HepG2 (cell line): ENCODE results near the gene PTPRM. TPM values are rescaled to one million over a fixed set of nuclear protein-coding genes. Genes with fewer than 3 reads are reported as not detected.

ENCODE experiments used
- PPARG ChIP-seq: conservative IDR thresholded peaks from 2 replicates; pipeline ENCODE4 v1.6.1; 2016; ENCODE audit warnings: missing biosample characterization, missing genetic modification reagents
- SOX13 ChIP-seq, 3 experiments: fragments of 450-650 bp in 1 of 3; sonication (generic) in 1 of 3; formaldehyde crosslinking in 1 of 3; IDR thresholded peaks in 2 of 3; conservative IDR thresholded peaks in 1 of 3; 2 replicates each; pipeline versions ENCODE4 v1.5.0 to v1.6.1; 2016 to 2020; ENCODE audit warnings: antibody characterized with exemption in 1 of 3, mild to moderate bottlenecking in 1 of 3, missing compliant biosample characterization in 1 of 3, missing genetic modification reagents in 1 of 3, moderate library complexity in 1 of 3
- XBP1 ChIP-seq: sonication (generic); formaldehyde crosslinking; IDR thresholded peaks from 2 replicates; pipeline ENCODE4 v1.5.0; 2020; ENCODE audit warnings: missing genetic modification reagents
- ZMAT3 ChIP-seq: sonication (generic); formaldehyde crosslinking; conservative IDR thresholded peaks from 2 replicates; pipeline ENCODE4 v1.7.0; 2021; ENCODE audit warnings: missing genetic modification reagents
- ZNF121 ChIP-seq: sonication (generic); formaldehyde crosslinking; IDR thresholded peaks from 2 replicates; pipeline ENCODE4 v1.5.0; 2020; ENCODE audit warnings: mild to moderate bottlenecking, missing genetic modification reagents
- ZNF891 ChIP-seq: sonication (generic); formaldehyde crosslinking; IDR thresholded peaks from 2 replicates; pipeline ENCODE4 v1.5.0; 2020; ENCODE audit warnings: mild to moderate bottlenecking, missing genetic modification reagents
- polyA plus RNA-seq, 8 experiments: library from polyadenylated mRNA; depleted of rRNA in 3 of 8; stranded (reverse) in 7 of 8; unstranded in 1 of 8; fragments of >200 nt; fragmentation: Illumina TruSeq in 4 of 8; extraction: Trizol in 4 of 8; gene quantifications; 2 replicates each; pipeline versions ENCODE4 v1.2.1 to v1.2.3, GENCODE V29; 2011 to 2016; ENCODE audit warnings: low read depth in 4 of 8, missing spikeins in 1 of 8, mixed read lengths in 1 of 8; ENCODE audit not compliant: insufficient read depth in 1 of 8
- total RNA-seq, 5 experiments: library from RNA; depleted of rRNA; stranded (reverse); fragments of >200 nt; fragmentation: Illumina TruSeq; extraction: Trizol; gene quantifications; 2 replicates each; pipeline ENCODE4 v1.2.3, GENCODE V29; 2016; ENCODE audit warnings: low read depth in 1 of 5
- TF ChIP-seq, protein P1 (sequence below): sonication (generic); formaldehyde crosslinking; IDR thresholded peaks from 2 replicates; pipeline ENCODE4 v1.4.0; 2020; ENCODE audit warnings: mild to moderate bottlenecking, missing genetic modification reagents, borderline replicate concordance
- TF ChIP-seq, protein P2 (sequence below): sonication (generic); formaldehyde crosslinking; IDR thresholded peaks from 2 replicates; pipeline ENCODE4 v1.4.0; 2020; ENCODE audit warnings: mild to moderate bottlenecking, missing genetic modification reagents
- TF ChIP-seq, protein P3 (sequence below): IDR thresholded peaks from 2 replicates; pipeline ENCODE4 v1.4.0; 2020; ENCODE audit warnings: mild to moderate bottlenecking, missing genetic modification reagents

Gene PTPRM
- total and polyA plus RNA-seq, 2 of the 13 experiments (the other 11 are each of a cell fraction or from before 2014, with no cell fraction given) = 12.6 to 108 TPM

DNA sequence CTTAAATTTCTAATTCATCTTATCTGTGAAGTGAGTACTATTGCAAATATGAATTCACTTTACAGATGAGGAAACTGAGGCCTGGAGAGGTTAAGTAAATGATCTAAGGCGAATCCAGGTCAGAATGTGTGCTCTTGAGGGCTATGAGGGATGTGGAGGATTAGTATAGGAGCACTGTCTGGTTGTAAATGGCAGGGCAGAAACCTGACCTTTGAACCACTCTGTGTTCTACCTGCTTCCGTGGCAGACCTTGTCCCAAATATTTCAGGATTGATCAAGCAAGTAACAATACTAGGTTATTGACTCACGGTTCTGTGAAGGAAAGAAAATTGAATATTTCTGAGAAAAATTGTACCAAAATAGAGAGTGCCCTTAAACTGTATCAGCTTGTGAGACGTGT lies 74.7 kb downstream of the PTPRM start (continued):
- TF ChIP-seq PPARG (0 out of 2 replicates have a peak, but pooled peaks have one; percentile 35), ZNF891 (CRISPR knock-in tag) (no peak), ZMAT3 (CRISPR knock-in tag) (no peak), XBP1 (no peak), SOX13 (IDR thresholded peaks at IDR 0.05) (no peak), SOX13 (CRISPR knock-in tag; conservative IDR thresholded peaks at IDR 0.05 in 1 of 2, IDR thresholded peaks at IDR 0.05 in 1 of 2) (peak in 1 of 2 experiments; percentile 18; a peak in 1 of 4 replicates), ZNF121 (CRISPR knock-in tag) (no peak)
- TF ChIP-seq, protein P1, sequence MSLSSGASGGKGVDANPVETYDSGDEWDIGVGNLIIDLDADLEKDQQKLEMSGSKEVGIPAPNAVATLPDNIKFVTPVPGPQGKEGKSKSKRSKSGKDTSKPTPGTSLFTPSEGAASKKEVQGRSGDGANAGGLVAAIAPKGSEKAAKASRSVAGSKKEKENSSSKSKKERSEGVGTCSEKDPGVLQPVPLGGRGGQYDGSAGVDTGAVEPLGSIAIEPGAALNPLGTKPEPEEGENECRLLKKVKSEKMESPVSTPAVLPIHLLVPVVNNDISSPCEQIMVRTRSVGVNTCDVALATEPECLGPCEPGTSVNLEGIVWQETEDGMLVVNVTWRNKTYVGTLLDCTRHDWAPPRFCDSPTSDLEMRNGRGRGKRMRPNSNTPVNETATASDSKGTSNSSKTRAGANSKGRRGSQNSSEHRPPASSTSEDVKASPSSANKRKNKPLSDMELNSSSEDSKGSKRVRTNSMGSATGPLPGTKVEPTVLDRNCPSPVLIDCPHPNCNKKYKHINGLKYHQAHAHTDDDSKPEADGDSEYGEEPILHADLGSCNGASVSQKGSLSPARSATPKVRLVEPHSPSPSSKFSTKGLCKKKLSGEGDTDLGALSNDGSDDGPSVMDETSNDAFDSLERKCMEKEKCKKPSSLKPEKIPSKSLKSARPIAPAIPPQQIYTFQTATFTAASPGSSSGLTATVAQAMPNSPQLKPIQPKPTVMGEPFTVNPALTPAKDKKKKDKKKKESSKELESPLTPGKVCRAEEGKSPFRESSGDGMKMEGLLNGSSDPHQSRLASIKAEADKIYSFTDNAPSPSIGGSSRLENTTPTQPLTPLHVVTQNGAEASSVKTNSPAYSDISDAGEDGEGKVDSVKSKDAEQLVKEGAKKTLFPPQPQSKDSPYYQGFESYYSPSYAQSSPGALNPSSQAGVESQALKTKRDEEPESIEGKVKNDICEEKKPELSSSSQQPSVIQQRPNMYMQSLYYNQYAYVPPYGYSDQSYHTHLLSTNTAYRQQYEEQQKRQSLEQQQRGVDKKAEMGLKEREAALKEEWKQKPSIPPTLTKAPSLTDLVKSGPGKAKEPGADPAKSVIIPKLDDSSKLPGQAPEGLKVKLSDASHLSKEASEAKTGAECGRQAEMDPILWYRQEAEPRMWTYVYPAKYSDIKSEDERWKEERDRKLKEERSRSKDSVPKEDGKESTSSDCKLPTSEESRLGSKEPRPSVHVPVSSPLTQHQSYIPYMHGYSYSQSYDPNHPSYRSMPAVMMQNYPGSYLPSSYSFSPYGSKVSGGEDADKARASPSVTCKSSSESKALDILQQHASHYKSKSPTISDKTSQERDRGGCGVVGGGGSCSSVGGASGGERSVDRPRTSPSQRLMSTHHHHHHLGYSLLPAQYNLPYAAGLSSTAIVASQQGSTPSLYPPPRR = no peak
- TF ChIP-seq, protein P2, sequence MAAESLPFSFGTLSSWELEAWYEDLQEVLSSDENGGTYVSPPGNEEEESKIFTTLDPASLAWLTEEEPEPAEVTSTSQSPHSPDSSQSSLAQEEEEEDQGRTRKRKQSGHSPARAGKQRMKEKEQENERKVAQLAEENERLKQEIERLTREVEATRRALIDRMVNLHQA = no peak
- TF ChIP-seq, protein P3, sequence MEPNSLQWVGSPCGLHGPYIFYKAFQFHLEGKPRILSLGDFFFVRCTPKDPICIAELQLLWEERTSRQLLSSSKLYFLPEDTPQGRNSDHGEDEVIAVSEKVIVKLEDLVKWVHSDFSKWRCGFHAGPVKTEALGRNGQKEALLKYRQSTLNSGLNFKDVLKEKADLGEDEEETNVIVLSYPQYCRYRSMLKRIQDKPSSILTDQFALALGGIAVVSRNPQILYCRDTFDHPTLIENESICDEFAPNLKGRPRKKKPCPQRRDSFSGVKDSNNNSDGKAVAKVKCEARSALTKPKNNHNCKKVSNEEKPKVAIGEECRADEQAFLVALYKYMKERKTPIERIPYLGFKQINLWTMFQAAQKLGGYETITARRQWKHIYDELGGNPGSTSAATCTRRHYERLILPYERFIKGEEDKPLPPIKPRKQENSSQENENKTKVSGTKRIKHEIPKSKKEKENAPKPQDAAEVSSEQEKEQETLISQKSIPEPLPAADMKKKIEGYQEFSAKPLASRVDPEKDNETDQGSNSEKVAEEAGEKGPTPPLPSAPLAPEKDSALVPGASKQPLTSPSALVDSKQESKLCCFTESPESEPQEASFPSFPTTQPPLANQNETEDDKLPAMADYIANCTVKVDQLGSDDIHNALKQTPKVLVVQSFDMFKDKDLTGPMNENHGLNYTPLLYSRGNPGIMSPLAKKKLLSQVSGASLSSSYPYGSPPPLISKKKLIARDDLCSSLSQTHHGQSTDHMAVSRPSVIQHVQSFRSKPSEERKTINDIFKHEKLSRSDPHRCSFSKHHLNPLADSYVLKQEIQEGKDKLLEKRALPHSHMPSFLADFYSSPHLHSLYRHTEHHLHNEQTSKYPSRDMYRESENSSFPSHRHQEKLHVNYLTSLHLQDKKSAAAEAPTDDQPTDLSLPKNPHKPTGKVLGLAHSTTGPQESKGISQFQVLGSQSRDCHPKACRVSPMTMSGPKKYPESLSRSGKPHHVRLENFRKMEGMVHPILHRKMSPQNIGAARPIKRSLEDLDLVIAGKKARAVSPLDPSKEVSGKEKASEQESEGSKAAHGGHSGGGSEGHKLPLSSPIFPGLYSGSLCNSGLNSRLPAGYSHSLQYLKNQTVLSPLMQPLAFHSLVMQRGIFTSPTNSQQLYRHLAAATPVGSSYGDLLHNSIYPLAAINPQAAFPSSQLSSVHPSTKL (CRISPR knock-in tag) = peak; percentile 41
